Liver (tissue), 3 donors: Measurements from ENCODE around the gene NRG3.

ENCODE experiments used
- ATF3 ChIP-seq: IDR thresholded peaks from 2 replicates; pipeline ENCODE4 v1.6.1; 2016; ENCODE audit warnings: antibody characterized with exemption
- CTCF ChIP-seq: fragments of 150-350 bp; IDR thresholded peaks from 2 replicates; pipeline ENCODE4 v1.5.1; 2017; ENCODE audit warnings: improper control_type of control experiment, low read depth, low read length; ENCODE audit not compliant: missing input control
- EGR1 ChIP-seq, 2 donors: IDR thresholded peaks; 2 replicates each; pipeline ENCODE4 v1.6.1; 2016 to 2018; ENCODE audit warnings: antibody characterized with exemption in 2 of 2, low read depth in 2 of 2
- GABPA ChIP-seq, 2 donors: IDR thresholded peaks in 1 of 2; conservative IDR thresholded peaks in 1 of 2; 2 replicates each; pipeline ENCODE4 v1.6.1; 2016; ENCODE audit warnings: antibody characterized with exemption in 2 of 2, mild to moderate bottlenecking in 1 of 2, moderate library complexity in 1 of 2
- RAD21 ChIP-seq, 2 donors: IDR thresholded peaks; 2 replicates each; pipeline ENCODE4 v1.6.1; 2016; ENCODE audit warnings: antibody characterized with exemption in 2 of 2, mild to moderate bottlenecking in 2 of 2
- REST ChIP-seq: IDR thresholded peaks from 2 replicates; pipeline ENCODE4 v1.6.1; 2016; ENCODE audit warnings: antibody characterized with exemption, mild to moderate bottlenecking
- RXRA ChIP-seq, 2 donors: IDR thresholded peaks; 2 replicates each; pipeline ENCODE4 v1.6.1; 2017 to 2018; ENCODE audit warnings: antibody characterized with exemption in 2 of 2, mild to moderate bottlenecking in 1 of 2
- donor health status: healthy.
- donor health status: healthy.

- TF ChIP-seq CTCF (no peak), RAD21 (IDR thresholded peaks at IDR 0.05) (no peak), GABPA (IDR thresholded peaks at IDR 0.05 in 1 of 2, conservative IDR thresholded peaks at IDR 0.05 in 1 of 2) (no peak), RXRA (IDR thresholded peaks at IDR 0.05) (no peak), ATF3 (no peak), REST (no peak), EGR1 (IDR thresholded peaks at IDR 0.05; ENCODE audit: low read depth in 2 of 2) (no peak)
These were observed 336.4 kb downstream of the NRG3 start for GRCh38 chr10:82211346-82211745.
